WERI-Rb-1 (cell line): ENCODE results near the gene GSTA2.

Source experiments
- DNase-seq: peaks from one replicate; pipeline ENCODE4 v3.0.0-alpha.2; 2020
- H3K27ac ChIP-seq: fragments of 250-450 bp; sonication (Bioruptor Pico); 2 replicates; pipeline ENCODE4 v1.5.1; 2020; ENCODE audit warnings: mild to moderate bottlenecking, moderate library complexity
- H3K27me3 ChIP-seq: fragments of 250-450 bp; sonication (Bioruptor Pico); 2 replicates; pipeline ENCODE4 v1.5.1; 2021; ENCODE audit warnings: mild to moderate bottlenecking, low read depth, moderate library complexity; ENCODE audit not compliant: insufficient read depth, severe bottlenecking
- H3K36me3 ChIP-seq: fragments of 250-450 bp; sonication (Bioruptor Pico); 2 replicates; pipeline ENCODE4 v1.5.1; 2020; ENCODE audit warnings: mild to moderate bottlenecking, moderate library complexity
- H3K4me3 ChIP-seq: 2 replicates; pipeline ENCODE4 v1.5.1; 2011; ENCODE audit warnings: low read depth, mild to moderate bottlenecking, control low read depth, low read length
- H3K9me3 ChIP-seq: fragments of 250-450 bp; sonication (Bioruptor Pico); 2 replicates; pipeline ENCODE4 v1.5.1; 2021; ENCODE audit warnings: mild to moderate bottlenecking, moderate library complexity; ENCODE audit not compliant: severe bottlenecking
- TF ChIP-seq, protein P1 (sequence below): IDR thresholded peaks from 2 replicates; pipeline ENCODE4 v1.5.1; 2011; ENCODE audit warnings: low read depth, mild to moderate bottlenecking, control low read depth, inconsistent platforms, low read length

GSTA2 gene

GRCh38 chr6:52741872-52742271 lies 21.4 kb downstream of the GSTA2 start:
- no peak for DNase-seq
- Histone ChIP-seq H3K9me3 (peaks cover 9% of the 10 kb centered on the region), H3K4me3 (no peak overlapping the region), H3K36me3 (no peaks in the 10 kb centered on the region), H3K27me3 (no peaks in the 10 kb centered on the region), H3K27ac (no peak overlapping the region)
- TF ChIP-seq, protein P1, sequence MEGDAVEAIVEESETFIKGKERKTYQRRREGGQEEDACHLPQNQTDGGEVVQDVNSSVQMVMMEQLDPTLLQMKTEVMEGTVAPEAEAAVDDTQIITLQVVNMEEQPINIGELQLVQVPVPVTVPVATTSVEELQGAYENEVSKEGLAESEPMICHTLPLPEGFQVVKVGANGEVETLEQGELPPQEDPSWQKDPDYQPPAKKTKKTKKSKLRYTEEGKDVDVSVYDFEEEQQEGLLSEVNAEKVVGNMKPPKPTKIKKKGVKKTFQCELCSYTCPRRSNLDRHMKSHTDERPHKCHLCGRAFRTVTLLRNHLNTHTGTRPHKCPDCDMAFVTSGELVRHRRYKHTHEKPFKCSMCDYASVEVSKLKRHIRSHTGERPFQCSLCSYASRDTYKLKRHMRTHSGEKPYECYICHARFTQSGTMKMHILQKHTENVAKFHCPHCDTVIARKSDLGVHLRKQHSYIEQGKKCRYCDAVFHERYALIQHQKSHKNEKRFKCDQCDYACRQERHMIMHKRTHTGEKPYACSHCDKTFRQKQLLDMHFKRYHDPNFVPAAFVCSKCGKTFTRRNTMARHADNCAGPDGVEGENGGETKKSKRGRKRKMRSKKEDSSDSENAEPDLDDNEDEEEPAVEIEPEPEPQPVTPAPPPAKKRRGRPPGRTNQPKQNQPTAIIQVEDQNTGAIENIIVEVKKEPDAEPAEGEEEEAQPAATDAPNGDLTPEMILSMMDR = no peak

GRCh38 chr6:52739627-52740026 lies 23.6 kb downstream of the GSTA2 start:
- DNase-seq = no peak
- Histone ChIP-seq H3K9me3 (peaks cover 9% of the 10 kb centered on the region), H3K36me3 (no peaks in the 10 kb centered on the region), H3K27ac (no peak overlapping the region), H3K27me3 (no peaks in the 10 kb centered on the region), H3K4me3 (no peak overlapping the region)
- TF ChIP-seq, protein P1 = no peak

- DNase-seq = no peak
- H3K27ac ChIP-seq = no peak overlapping the region
- no peak overlapping the region for H3K4me3 ChIP-seq
- TF ChIP-seq, protein P1 = no peak
- H3K36me3 ChIP-seq = no peaks in the 10 kb centered on the region
- peaks cover 9% of the 10 kb centered on the region for H3K9me3 ChIP-seq
- no peaks in the 10 kb centered on the region for H3K27me3 ChIP-seq
Measured at GRCh38 chr6:52739134-52739533, 24.1 kb downstream of the GSTA2 start.

GRCh38 chr6:52736145-52736544 lies 27.1 kb downstream of the GSTA2 start:
- TF ChIP-seq, protein P1 = no peak
- Histone ChIP-seq H3K4me3 (no peak overlapping the region), H3K36me3 (no peaks in the 10 kb centered on the region), H3K9me3 (peaks cover 8% of the 10 kb centered on the region), H3K27me3 (no peaks in the 10 kb centered on the region), H3K27ac (no peak overlapping the region)
- DNase-seq = no peak

- no peaks in the 10 kb centered on the region for H3K36me3 ChIP-seq
- no peak for DNase-seq
- H3K9me3 ChIP-seq = no peaks in the 10 kb centered on the region
- TF ChIP-seq, protein P1 = no peak
- H3K4me3 ChIP-seq = no peak overlapping the region
- H3K27me3 ChIP-seq = no peaks in the 10 kb centered on the region
- no peak overlapping the region for H3K27ac ChIP-seq
Measured at GRCh38 chr6:52735071-52735470, 28.2 kb downstream of the GSTA2 start.

GRCh38 chr6:52734072-52734471 lies 29.2 kb downstream of the GSTA2 start:
- TF ChIP-seq, protein P1 = no peak
- no peak overlapping the region for H3K4me3 ChIP-seq
- no peaks in the 10 kb centered on the region for H3K9me3 ChIP-seq
- no peaks in the 10 kb centered on the region for H3K27me3 ChIP-seq
- no peak for DNase-seq
- H3K27ac ChIP-seq = no peak overlapping the region
- H3K36me3 ChIP-seq = no peaks in the 10 kb centered on the region
